Myocyte (in vitro differentiated cells): ENCODE results near the gene AKAP17A. TPM values are rescaled to one million over a fixed set of nuclear protein-coding genes. Genes with fewer than 3 reads are reported as not detected.
A peak's percentile ranks its signal among the peaks of the same experiment; 100 is the strongest.
"Not testable (repeated sequence)": the region's sequence is repeated elsewhere in the genome, so short reads cannot be mapped to it uniquely, and the experiment has no call there.

Source experiments
- DNase-seq: peaks from one replicate; pipeline ENCODE4 v3.0.0-alpha.2; 2012; ENCODE audit warnings: low read depth
- polyA plus RNA-seq: library from polyadenylated mRNA; unstranded; fragments of >200 nt; gene quantifications from one replicate; pipeline ENCODE4 v1.2.1, GENCODE V29; 2012; ENCODE audit warnings: missing spikeins
- total RNA-seq: library from RNA; depleted of rRNA; stranded (reverse); fragments of >200 nt; gene quantifications from 2 replicates; pipeline ENCODE4 v1.2.3, GENCODE V29; 2014

The AKAP17A gene
- 37.5 and 39.7 TPM in 2 replicates for total RNA-seq
- 29.6 TPM for polyA plus RNA-seq

DNA sequence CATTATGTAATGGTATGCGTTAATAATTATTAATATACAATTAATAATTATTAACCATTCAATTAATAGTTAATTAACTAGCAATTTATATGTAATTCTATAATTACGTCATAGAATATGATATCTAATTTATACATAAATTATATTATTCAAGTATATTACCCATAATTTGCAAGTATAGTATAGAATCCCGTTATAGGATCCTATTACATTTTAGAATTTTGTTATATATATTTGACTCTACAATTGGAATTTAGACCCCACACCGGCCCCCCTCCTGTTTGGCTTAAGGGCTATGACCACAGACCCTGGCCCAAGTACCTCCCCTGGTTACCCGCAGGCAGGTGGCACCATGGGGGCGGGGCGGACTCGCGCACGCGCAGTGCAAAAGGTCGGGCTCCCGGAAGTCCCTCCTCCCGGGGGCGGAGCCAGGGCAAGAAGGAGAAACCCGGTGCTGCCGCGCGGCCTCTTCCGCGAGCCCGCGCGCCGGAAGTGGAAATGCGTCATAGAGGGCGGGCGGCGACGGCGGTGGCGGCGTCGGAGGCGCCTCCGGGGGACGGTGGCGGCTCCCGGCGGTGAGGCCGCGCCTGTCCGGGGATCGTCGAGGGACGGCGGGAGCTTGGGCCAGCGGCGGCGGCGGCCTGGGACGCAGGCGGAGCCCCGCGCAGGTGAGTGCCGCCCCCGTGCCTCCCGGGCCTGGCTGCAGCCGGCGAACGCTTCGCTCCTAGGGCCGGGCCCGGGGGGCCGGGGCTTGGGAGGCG, at the start of gene AKAP17A:
TSS of gene AKAP17A (plus strand) at position 503 of the 761 bp plus-strand sequence. CDS start 1,859 bp downstream, outside the sequence.
- peak; percentile 97 for DNase-seq

- no peak for DNase-seq
Measured at GRCh38 chrX:1542994-1543725, 48.2 kb upstream of the AKAP17A start.

GRCh38 chrX:1545776-1546408, 45.5 kb upstream of the AKAP17A start:
- DNase-seq, result no peak

DNA sequence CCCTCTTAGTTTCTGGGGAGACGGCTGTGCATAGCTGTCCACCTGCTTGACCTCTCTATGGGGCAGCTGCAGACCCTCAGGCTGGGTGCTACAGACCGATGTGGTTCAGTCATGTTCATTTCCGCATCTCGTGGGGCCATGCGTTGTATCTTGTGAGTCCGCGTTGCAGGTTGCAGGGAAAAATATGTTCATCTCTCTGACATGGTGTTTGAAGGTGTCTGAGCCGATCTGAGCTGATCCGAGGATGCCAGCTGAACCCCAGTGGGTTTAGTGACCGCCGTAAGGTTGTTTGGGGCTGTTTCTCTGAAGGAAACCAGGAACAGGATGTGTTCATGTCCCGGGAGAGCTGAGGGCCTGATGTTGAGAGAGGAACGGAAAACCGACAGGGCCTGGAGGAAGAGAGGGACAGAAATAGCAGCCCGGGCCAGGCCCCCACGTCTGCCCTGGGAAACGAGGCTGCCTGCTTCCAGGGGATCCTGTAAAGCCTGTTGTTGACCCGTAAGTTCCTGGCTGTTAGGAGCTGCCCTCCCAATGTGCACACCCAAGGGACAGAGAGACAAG, 44.6 kb upstream of the AKAP17A start:
- DNase-seq, result no peak

DNA sequence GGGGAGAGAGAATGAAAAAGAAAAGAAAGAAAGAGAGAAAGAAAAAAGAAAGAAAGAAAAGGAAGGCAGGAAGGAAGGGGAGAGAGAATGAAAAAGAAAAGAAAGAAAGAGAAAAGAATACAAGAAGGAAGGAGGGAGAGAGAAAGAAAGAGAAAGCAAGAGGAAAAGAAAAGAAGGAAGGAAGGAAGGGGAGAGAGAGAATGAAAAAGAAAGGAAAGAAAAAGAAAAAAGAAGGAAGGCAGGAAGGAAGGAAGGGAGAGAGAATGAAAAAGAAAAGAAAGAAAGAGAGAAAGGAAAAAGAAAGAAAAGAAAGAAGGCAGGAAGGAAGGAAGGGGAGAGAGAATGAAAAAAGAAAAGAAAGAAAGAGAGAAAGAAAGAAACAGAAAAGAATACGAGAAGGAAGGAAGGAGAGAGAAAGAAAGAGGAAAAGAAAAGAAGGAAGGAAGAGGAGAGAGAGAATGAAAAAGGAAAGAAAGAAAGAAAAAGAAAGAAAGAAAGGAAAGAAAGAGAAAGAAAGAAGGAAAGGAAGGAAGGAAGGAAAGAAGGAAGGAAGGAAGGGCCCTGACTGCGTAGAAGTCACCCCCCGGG, 39.4 kb upstream of the AKAP17A start:
- no peak for DNase-seq

GRCh38 chrX:1554469-1555210, 36.8 kb upstream of the AKAP17A start:
- no peak for DNase-seq

GRCh38 chrX:1555370-1555769, 36.0 kb upstream of the AKAP17A start:
- DNase-seq, result no peak

- not testable (repeated sequence) for DNase-seq
Measured at GRCh38 chrX:1557442-1557841, 34.0 kb upstream of the AKAP17A start.

GRCh38 chrX:1558761-1559468, 32.5 kb upstream of the AKAP17A start:
- DNase-seq, result no peak

- no peak for DNase-seq
Measured at GRCh38 chrX:1561164-1561563, 30.2 kb upstream of the AKAP17A start.

- not testable (repeated sequence) for DNase-seq
Measured at GRCh38 chrX:1564077-1564476, 27.3 kb upstream of the AKAP17A start.

GRCh38 chrX:1564750-1565683, 26.4 kb upstream of the AKAP17A start:
- no peak for DNase-seq

- DNase-seq, result not testable (repeated sequence)
Measured at GRCh38 chrX:1574181-1574580, 17.2 kb upstream of the AKAP17A start.

DNA sequence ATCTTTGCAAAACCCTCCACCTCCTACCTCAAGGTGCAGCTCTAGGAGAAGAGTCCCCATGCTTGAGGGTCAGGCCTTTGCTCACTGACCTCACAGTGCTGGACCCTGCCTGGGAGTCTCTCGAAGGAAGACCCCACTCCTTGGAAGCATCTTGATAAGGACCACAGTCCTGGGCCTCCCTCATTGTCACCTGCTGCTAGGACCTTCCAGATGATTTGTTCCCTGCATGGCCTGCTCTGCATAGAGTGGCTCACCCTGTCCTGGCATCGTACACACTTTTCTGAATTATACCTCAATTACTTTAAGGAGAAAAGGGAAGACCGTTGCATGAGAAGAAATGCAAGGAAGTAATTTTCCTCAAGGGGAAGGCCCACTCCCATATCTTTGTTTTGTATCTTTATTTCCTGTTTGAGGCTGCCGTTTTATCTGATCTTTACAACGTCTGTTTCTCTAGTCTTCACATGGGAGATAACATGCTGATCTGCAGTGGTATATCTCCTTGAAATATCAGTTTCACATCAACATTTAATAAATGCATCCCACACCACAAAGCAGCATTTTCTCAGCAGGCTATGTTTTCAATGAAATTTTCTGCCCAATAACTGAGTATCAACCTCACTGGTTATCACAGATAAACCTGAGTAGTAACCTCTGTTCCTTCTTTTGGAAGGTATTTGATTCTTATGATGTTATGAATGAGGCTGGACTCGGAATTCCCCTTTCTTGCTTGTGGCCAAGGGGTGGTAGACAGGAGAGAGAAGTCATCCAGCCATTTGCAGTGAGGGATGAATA, 15.0 kb upstream of the AKAP17A start:
- DNase-seq, result no peak

GRCh38 chrX:1577845-1578244, 13.6 kb upstream of the AKAP17A start:
- DNase-seq, result no peak

DNA sequence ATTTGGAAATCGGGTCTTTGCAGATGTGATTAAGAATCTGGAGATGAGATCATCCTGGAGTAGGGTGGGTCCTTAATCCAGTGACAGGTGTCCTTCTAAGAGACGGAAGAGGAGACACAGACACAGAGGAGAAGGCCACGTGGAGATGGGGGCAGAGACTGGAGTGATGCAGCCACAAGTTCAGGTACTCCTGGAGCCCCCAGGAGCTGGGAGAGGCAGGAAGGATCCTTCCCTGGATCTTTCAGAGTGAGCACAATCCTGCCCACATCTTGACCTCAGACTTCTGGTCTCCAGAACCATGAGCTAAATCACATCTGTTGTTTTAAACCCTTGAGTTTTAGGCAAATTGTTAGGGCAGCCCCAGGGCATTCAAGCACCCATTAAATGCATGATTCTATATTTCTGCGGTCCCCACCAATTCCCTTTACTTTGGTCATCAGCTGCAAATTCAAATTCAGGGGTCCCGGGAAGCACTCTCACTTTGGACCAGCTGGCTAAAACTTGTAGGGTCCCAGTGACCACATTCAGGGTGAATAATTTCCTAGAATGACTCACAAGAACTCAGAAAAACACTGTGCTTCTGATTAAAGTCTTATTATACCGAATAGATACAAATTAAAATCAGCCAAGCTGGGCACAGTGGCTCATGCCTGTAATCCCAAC, 12.8 kb upstream of the AKAP17A start:
- DNase-seq, result no peak

GRCh38 chrX:1581132-1581531, 10.3 kb upstream of the AKAP17A start:
- peak; percentile 55 for DNase-seq
